T-helper 17 cell (primary cell): ENCODE results near the gene HIBADH. TPM values are rescaled to one million over a fixed set of nuclear protein-coding genes. Genes with fewer than 3 reads are reported as not detected.
A peak's percentile ranks its signal among the peaks of the same experiment; 100 is the strongest.
"Not testable (repeated sequence)": the region's sequence is repeated elsewhere in the genome, so short reads cannot be mapped to it uniquely, and the experiment has no call there.

ENCODE experiments used
- ATAC-seq: fragments of 150-1000 bp; cut with Tn5 transposase; 2 replicates; pipeline ENCODE4 v1.10.0; 2021; ENCODE audit warnings: mild to moderate bottlenecking, moderate library complexity
- DNase-seq, 3 donors: peaks; one replicate each; pipeline versions ENCODE4 v3.0.0 to v3.0.0-alpha.2; 2020 to 2021
- H3K9me3 ChIP-seq: one replicate; pipeline ENCODE4 v1.7.0; 2013; ENCODE audit warnings: low read length, mild to moderate bottlenecking; ENCODE audit not compliant: control insufficient read depth, poor library complexity, severe bottlenecking
- H3K27ac Mint-ChIP-seq: one replicate; pipeline ENCODE4 v1.8.0; 2022; ENCODE audit warnings: mild to moderate bottlenecking, moderate library complexity, mixed read lengths
- H3K27me3 Mint-ChIP-seq: one replicate; pipeline ENCODE4 v1.8.0; 2022; ENCODE audit warnings: mixed read lengths
- H3K36me3 Mint-ChIP-seq: one replicate; pipeline ENCODE4 v1.8.0; 2022; ENCODE audit warnings: low read depth, mixed read lengths
- H3K4me1 Mint-ChIP-seq: one replicate; pipeline ENCODE4 v1.8.0; 2022; ENCODE audit warnings: mild to moderate bottlenecking, mixed read lengths
- H3K4me3 Mint-ChIP-seq: one replicate; pipeline ENCODE4 v1.8.0; 2022; ENCODE audit warnings: mild to moderate bottlenecking, moderate library complexity, mixed read lengths
- total RNA-seq, 4 donors: library from RNA in 2 of 4; stranded (reverse) in 2 of 4; gene quantifications; one replicate each; pipeline ENCODE4 v1.2.3 and lab custom pipeline; 2022 to 2026

HIBADH gene
- total RNA-seq, 2 donors from 2014 or later = 5.7 to 8.0 TPM

- Mint-ChIP-seq H3K27ac (no peak overlapping the region), H3K4me3 (no peak overlapping the region)
Measured at GRCh38 chr7:27690649-27691048, 28.0 kb upstream of the HIBADH start.

GRCh38 chr7:27689591-27690164 is 27.0 kb upstream of the HIBADH start:
- no peak for DNase-seq
- no peak overlapping the region for H3K27ac Mint-ChIP-seq
- H3K36me3 Mint-ChIP-seq = no peaks in the 10 kb centered on the region
- no peaks in the 10 kb centered on the region for H3K9me3 ChIP-seq
- peaks cover 9% of the 10 kb centered on the region for H3K4me1 Mint-ChIP-seq
- peaks cover 18% of the 10 kb centered on the region for H3K27me3 Mint-ChIP-seq
- H3K4me3 Mint-ChIP-seq = no peak overlapping the region
- ATAC-seq = peak; percentile 48

More at GRCh38 chr7:27690649-27691048, 28.0 kb upstream of the HIBADH start:
- peaks cover 9% of the 10 kb centered on the region for H3K4me1 Mint-ChIP-seq
- DNase-seq = no peak
- no peak for ATAC-seq
- H3K9me3 ChIP-seq = no peaks in the 10 kb centered on the region
- H3K36me3 Mint-ChIP-seq = no peaks in the 10 kb centered on the region
- H3K27me3 Mint-ChIP-seq = peaks cover 18% of the 10 kb centered on the region

GRCh38 chr7:27689150-27689549 is 26.5 kb upstream of the HIBADH start:
- DNase-seq (no peak), ATAC-seq (no peak)
- Mint-ChIP-seq H3K4me3 (no peak overlapping the region), H3K27ac (no peak overlapping the region), H3K36me3 (no peaks in the 10 kb centered on the region), H3K27me3 (peaks cover 18% of the 10 kb centered on the region), H3K4me1 (peaks cover 9% of the 10 kb centered on the region)
- no peaks in the 10 kb centered on the region for H3K9me3 ChIP-seq

- no peak overlapping the region for H3K4me3 Mint-ChIP-seq
- no peak for DNase-seq
- no peak for ATAC-seq
- H3K27me3 Mint-ChIP-seq = peaks cover 18% of the 10 kb centered on the region
- H3K36me3 Mint-ChIP-seq = no peaks in the 10 kb centered on the region
- no peaks in the 10 kb centered on the region for H3K9me3 ChIP-seq
- H3K27ac Mint-ChIP-seq = no peak overlapping the region
- H3K4me1 Mint-ChIP-seq = peaks cover 9% of the 10 kb centered on the region
Measured at GRCh38 chr7:27688646-27689045, 26.0 kb upstream of the HIBADH start.

GRCh38 chr7:27688056-27688455 is 25.4 kb upstream of the HIBADH start:
- ATAC-seq (no peak), DNase-seq (no peak)
- H3K4me3 Mint-ChIP-seq = no peak overlapping the region
- peaks cover 9% of the 10 kb centered on the region for H3K4me1 Mint-ChIP-seq
- H3K27ac Mint-ChIP-seq = no peak overlapping the region
- H3K9me3 ChIP-seq = no peaks in the 10 kb centered on the region
- H3K27me3 Mint-ChIP-seq = peaks cover 18% of the 10 kb centered on the region
- no peaks in the 10 kb centered on the region for H3K36me3 Mint-ChIP-seq

GRCh38 chr7:27686315-27686714 is 23.6 kb upstream of the HIBADH start:
- H3K9me3 ChIP-seq = no peaks in the 10 kb centered on the region
- Mint-ChIP-seq H3K4me3 (no peak overlapping the region), H3K4me1 (peaks cover 9% of the 10 kb centered on the region), H3K36me3 (no peaks in the 10 kb centered on the region), H3K27ac (no peak overlapping the region), H3K27me3 (peaks cover 18% of the 10 kb centered on the region)
- ATAC-seq = no peak
- DNase-seq = no peak

- DNase-seq (no peak), ATAC-seq (no peak)
- Mint-ChIP-seq H3K27ac (no peak overlapping the region), H3K4me3 (no peak overlapping the region), H3K4me1 (peaks cover 7% of the 10 kb centered on the region), H3K27me3 (peaks cover 18% of the 10 kb centered on the region), H3K36me3 (no peaks in the 10 kb centered on the region)
- no peaks in the 10 kb centered on the region for H3K9me3 ChIP-seq
Measured at GRCh38 chr7:27685893-27686292, 23.2 kb upstream of the HIBADH start.

GRCh38 chr7:27685209-27685608 is 22.5 kb upstream of the HIBADH start:
- Mint-ChIP-seq H3K27me3 (peaks cover 15% of the 10 kb centered on the region), H3K36me3 (no peaks in the 10 kb centered on the region), H3K4me3 (no peak overlapping the region), H3K4me1 (peaks cover 6% of the 10 kb centered on the region), H3K27ac (no peak overlapping the region)
- H3K9me3 ChIP-seq = no peaks in the 10 kb centered on the region
- ATAC-seq (no peak), DNase-seq (no peak)

GRCh38 chr7:27684491-27684890 is 21.8 kb upstream of the HIBADH start:
- Mint-ChIP-seq H3K27ac (no peak overlapping the region), H3K36me3 (no peaks in the 10 kb centered on the region), H3K27me3 (peaks cover 8% of the 10 kb centered on the region), H3K4me3 (no peak overlapping the region), H3K4me1 (no peaks in the 10 kb centered on the region)
- no peak for ATAC-seq
- DNase-seq = no peak
- H3K9me3 ChIP-seq = no peaks in the 10 kb centered on the region

GRCh38 chr7:27680610-27681009 is 17.9 kb upstream of the HIBADH start:
- no peak for ATAC-seq
- no peak overlapping the region for H3K27ac Mint-ChIP-seq
- no peak for DNase-seq
- H3K9me3 ChIP-seq = no peaks in the 10 kb centered on the region
- H3K27me3 Mint-ChIP-seq = no peaks in the 10 kb centered on the region
- no peaks in the 10 kb centered on the region for H3K4me1 Mint-ChIP-seq
- no peak overlapping the region for H3K4me3 Mint-ChIP-seq
- no peaks in the 10 kb centered on the region for H3K36me3 Mint-ChIP-seq

- Mint-ChIP-seq H3K4me3 (no peak overlapping the region), H3K27me3 (no peaks in the 10 kb centered on the region), H3K27ac (no peak overlapping the region), H3K36me3 (no peaks in the 10 kb centered on the region), H3K4me1 (no peaks in the 10 kb centered on the region)
- no peaks in the 10 kb centered on the region for H3K9me3 ChIP-seq
- DNase-seq = no peak
- ATAC-seq = no peak
Measured at GRCh38 chr7:27678617-27679260, 16.1 kb upstream of the HIBADH start.

- Mint-ChIP-seq H3K36me3 (no peaks in the 10 kb centered on the region), H3K27me3 (no peaks in the 10 kb centered on the region), H3K27ac (no peak overlapping the region), H3K4me1 (no peaks in the 10 kb centered on the region), H3K4me3 (no peak overlapping the region)
- no peak for ATAC-seq
- H3K9me3 ChIP-seq = no peaks in the 10 kb centered on the region
- no peak for DNase-seq
Measured at GRCh38 chr7:27677912-27678612, 15.4 kb upstream of the HIBADH start.

- not testable (repeated sequence) for H3K4me3 Mint-ChIP-seq, H3K9me3 ChIP-seq, ATAC-seq, H3K27me3 Mint-ChIP-seq, DNase-seq, H3K36me3 Mint-ChIP-seq, H3K27ac Mint-ChIP-seq, H3K4me1 Mint-ChIP-seq
Measured at GRCh38 chr7:27674126-27674525, 11.4 kb upstream of the HIBADH start.

GRCh38 chr7:27671675-27672074 is 9.0 kb upstream of the HIBADH start:
- ATAC-seq = no peak
- no peak for DNase-seq
- no peaks in the 10 kb centered on the region for H3K4me1 Mint-ChIP-seq
- H3K4me3 Mint-ChIP-seq = no peak overlapping the region
- H3K27me3 Mint-ChIP-seq = no peaks in the 10 kb centered on the region
- H3K36me3 Mint-ChIP-seq = peaks cover 5% of the 10 kb centered on the region
- H3K9me3 ChIP-seq = no peaks in the 10 kb centered on the region
- H3K27ac Mint-ChIP-seq = no peak overlapping the region
